GM08714 (cell line): Measurements from ENCODE around the gene ALDH1L1.

Experiments used
- H3K4me3 ChIP-seq: fragments of 200-500 bp; sonication (Bioruptor generic); 2 replicates; pipeline ENCODE4 v1.5.1; 2014; ENCODE audit warnings: mild to moderate bottlenecking, low read length, inconsistent platforms
- ZNF274 ChIP-seq: IDR thresholded peaks from 2 replicates; pipeline ENCODE4 v1.6.1; 2012; ENCODE audit warnings: mild to moderate bottlenecking, low read depth, low read length

The ALDH1L1 gene

DNA sequence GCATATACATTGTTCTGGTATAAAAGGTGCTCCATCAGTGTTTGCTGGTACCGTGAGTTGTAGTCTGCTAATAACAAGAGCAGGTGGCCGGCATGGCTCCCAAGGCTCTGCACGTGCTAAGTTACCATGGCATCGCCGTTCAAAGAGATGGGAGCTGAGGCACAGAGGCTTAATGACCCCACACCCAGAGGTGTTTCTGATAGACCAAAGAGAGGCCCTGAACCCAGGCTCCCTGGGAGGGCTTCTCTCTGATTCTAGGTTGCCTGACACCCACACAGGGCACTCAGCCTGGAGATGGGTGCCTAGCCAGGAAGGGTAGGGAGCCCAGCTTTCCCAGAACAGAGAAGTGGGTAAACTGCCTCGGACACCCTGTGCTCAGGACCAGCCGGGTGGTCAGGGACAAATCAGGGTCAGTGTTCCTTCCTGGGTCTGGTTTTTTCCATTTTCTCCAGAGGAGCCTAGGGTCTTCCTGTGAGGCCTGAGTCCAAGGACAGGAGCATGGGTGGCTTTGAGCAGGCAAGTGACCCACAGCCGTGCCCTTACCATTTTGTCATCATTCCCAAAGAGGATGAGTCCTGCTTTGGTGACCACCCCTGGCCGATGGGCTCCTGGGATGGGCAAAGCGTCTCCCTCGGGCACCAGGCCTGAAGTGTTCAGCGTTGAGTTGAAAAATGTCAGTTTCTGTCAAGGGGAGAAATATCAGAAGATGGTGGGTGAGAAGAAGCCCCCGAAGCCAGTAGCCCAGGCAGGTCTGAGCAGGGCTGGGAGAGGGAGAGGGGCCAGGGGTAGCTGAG is 27.3 kb downstream of the ALDH1L1 start:
- no peak overlapping the region for H3K4me3 ChIP-seq
- TF ChIP-seq ZNF274, result no peak

DNA sequence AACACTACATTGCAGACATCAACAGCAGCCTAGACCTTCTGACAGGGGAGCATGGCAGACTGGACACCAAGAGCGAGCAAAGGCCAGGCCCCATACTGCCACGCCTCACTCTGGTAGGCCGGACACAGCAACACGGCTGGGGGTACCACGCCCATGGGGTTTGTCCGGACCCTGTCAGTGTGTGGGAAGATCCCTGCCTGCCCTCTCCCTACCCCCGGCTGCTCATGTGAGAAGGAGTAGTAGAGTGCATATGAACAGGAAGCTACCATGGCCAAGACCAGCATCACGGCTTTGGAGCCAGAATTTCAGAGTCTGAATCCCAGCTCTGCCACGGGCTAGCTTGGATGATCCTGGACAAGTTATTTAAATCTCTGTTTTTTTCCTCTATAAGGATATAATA is 27.9 kb downstream of the ALDH1L1 start:
- no peak for TF ChIP-seq ZNF274
- no peak overlapping the region for H3K4me3 ChIP-seq

DNA sequence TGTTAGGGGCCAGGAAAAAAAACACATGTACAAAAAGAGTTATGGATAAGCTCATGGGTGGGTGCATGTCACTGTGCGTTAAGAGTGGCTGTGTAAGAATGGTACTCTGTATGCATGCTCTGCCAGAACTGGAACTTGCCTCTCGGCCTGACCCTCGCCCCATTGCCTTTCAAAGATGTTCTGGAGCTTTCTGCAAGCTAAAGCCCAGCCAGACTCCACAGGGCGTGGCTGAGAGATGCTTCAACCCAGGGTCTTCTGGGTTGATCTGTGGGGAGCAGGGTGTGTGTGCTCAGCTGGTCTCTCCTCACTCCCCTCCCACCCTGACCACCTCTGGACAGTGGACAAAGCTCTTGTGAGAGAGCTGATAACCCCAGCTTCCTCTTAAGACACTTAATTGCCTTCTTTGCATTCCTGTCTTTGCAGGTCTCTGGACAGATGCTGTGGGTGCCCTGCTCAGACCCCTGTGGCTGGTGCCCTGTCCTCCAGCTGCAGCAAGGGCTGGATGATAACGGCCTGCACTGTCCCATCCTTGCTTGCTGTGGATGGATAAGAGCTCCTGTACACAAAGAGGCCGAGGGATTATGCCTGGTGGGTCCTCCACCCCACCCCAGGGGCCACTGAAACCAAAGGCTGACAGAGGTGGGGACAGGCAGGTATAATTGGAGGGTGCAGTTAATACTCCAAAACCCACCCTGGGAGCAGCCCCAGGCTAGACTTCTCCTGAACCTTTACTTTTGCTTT is 28.7 kb downstream of the ALDH1L1 start:
- TF ChIP-seq ZNF274, result no peak
- H3K4me3 ChIP-seq, result no peak overlapping the region

- no peak overlapping the region for H3K4me3 ChIP-seq
- TF ChIP-seq ZNF274, result no peak
Observed at GRCh38 chr3:126149960-126150515, 30.3 kb downstream of the ALDH1L1 start.

- H3K4me3 ChIP-seq, result no peak overlapping the region
- TF ChIP-seq ZNF274, result no peak
Observed at GRCh38 chr3:126149256-126149902, 31.0 kb downstream of the ALDH1L1 start.

- no peak overlapping the region for H3K4me3 ChIP-seq
- TF ChIP-seq ZNF274, result no peak
Observed at GRCh38 chr3:126147932-126148683, 32.3 kb downstream of the ALDH1L1 start.

- H3K4me3 ChIP-seq, result no peak overlapping the region
- TF ChIP-seq ZNF274, result no peak
Observed at GRCh38 chr3:126147147-126147931, 33.0 kb downstream of the ALDH1L1 start.

GRCh38 chr3:126146525-126147146 is 33.8 kb downstream of the ALDH1L1 start:
- no peak overlapping the region for H3K4me3 ChIP-seq
- TF ChIP-seq ZNF274, result no peak

GRCh38 chr3:126146034-126146433 is 34.4 kb downstream of the ALDH1L1 start:
- no peak overlapping the region for H3K4me3 ChIP-seq
- TF ChIP-seq ZNF274, result no peak

- TF ChIP-seq ZNF274, result no peak
- H3K4me3 ChIP-seq, result no peak overlapping the region
Observed at GRCh38 chr3:126142652-126143051, 37.7 kb downstream of the ALDH1L1 start.

- H3K4me3 ChIP-seq, result no peak overlapping the region
- no peak for TF ChIP-seq ZNF274
Observed at GRCh38 chr3:126137490-126138130, 42.8 kb downstream of the ALDH1L1 start.
